K562 (cell line): ENCODE measurements around the gene CXCL16.

Source experiments
- CGGBP1 ChIP-seq: fragments of 250-450 bp; sonication (Bioruptor Pico); IDR thresholded peaks from 2 replicates; pipeline ENCODE4 v1.9.0; 2021; ENCODE audit warnings: mild to moderate bottlenecking
- CTCF ChIP-seq, 3 experiments: IDR thresholded peaks in 2 of 3; conservative IDR thresholded peaks in 1 of 3; 2 replicates each; pipeline ENCODE4 v1.5.1; 2011 to 2012; ENCODE audit warnings: low read length in 3 of 3, mild to moderate bottlenecking in 3 of 3, control low read depth in 2 of 3, improper control_type of control experiment in 1 of 3, inconsistent platforms in 1 of 3, low read depth in 1 of 3, mixed read lengths in 1 of 3, moderate library complexity in 1 of 3; ENCODE audit not compliant: insufficient read depth in 2 of 3
- MAX ChIP-seq: sonication (generic); formaldehyde crosslinking; IDR thresholded peaks from 2 replicates; pipeline ENCODE4 v1.9.0; 2022; ENCODE audit warnings: mild to moderate bottlenecking, missing genetic modification reagents
- POLR2AphosphoS5 ChIP-seq: IDR thresholded peaks from 2 replicates; pipeline ENCODE4 v1.6.1; 2011; ENCODE audit warnings: mild to moderate bottlenecking, low read depth, low read length, moderate library complexity; ENCODE audit not compliant: control insufficient read depth, insufficient read depth
- SP2 ChIP-seq: IDR thresholded peaks from 2 replicates; pipeline ENCODE4 v1.6.1; 2011; ENCODE audit warnings: mild to moderate bottlenecking, low read depth, low read length, moderate library complexity; ENCODE audit not compliant: poor library complexity, severe bottlenecking; ENCODE audit errors: extremely low read depth
- YY1 ChIP-seq, 3 experiments: IDR thresholded peaks; 2 replicates each; pipeline ENCODE4 v1.6.1; 2011; ENCODE audit warnings: low read length in 2 of 3, mild to moderate bottlenecking in 2 of 3, moderate library complexity in 2 of 3, borderline replicate concordance in 1 of 3, control low read depth in 1 of 3, low read depth in 1 of 3; ENCODE audit not compliant: insufficient read depth in 3 of 3, insufficient replicate concordance in 2 of 3, control insufficient read depth in 1 of 3, insufficient read length in 1 of 3; ENCODE audit errors: extremely low read depth in 1 of 3
- ZNF57 ChIP-seq: fragments of 450-650 bp; formaldehyde crosslinking; IDR thresholded peaks from 2 replicates; pipeline ENCODE4 v1.4.0; 2020; ENCODE audit warnings: mild to moderate bottlenecking, moderate library complexity

- no peak for TF ChIP-seq CTCF (IDR thresholded peaks at IDR 0.05 in 2 of 3, conservative IDR thresholded peaks at IDR 0.05 in 1 of 3; ENCODE audit: insufficient read depth in 2 of 3, low read depth in 1 of 3, low read length in 3 of 3)
- no peak for TF ChIP-seq YY1 (IDR thresholded peaks at IDR 0.05; ENCODE audit: borderline replicate concordance in 1 of 3, control insufficient read depth in 1 of 3, extremely low read depth in 1 of 3, insufficient read depth in 3 of 3, insufficient read length in 1 of 3, insufficient replicate concordance in 2 of 3, low read depth in 1 of 3, low read length in 2 of 3)
- TF ChIP-seq POLR2AphosphoS5 = no peak
- no peak for TF ChIP-seq SP2
- no peak for TF ChIP-seq CGGBP1 (CRISPR knock-in tag)
- TF ChIP-seq ZNF57 (CRISPR knock-in tag) = no peak
- TF ChIP-seq MAX (CRISPR knock-in tag) = no peak
Observed at GRCh38 chr17:4747847-4748246, 8.1 kb upstream of the CXCL16 start.
